ENCODE measurements around the gene KLF15. TPM values are rescaled to one million over a fixed set of nuclear protein-coding genes. Genes with fewer than 3 reads are reported as not detected.
A peak's percentile ranks its signal among the peaks of the same experiment; 100 is the strongest.

Gene KLF15
- total and polyA plus RNA-seq, 4 donors, result 18.1 to 31.3 (median 24.6) TPM

DNA sequence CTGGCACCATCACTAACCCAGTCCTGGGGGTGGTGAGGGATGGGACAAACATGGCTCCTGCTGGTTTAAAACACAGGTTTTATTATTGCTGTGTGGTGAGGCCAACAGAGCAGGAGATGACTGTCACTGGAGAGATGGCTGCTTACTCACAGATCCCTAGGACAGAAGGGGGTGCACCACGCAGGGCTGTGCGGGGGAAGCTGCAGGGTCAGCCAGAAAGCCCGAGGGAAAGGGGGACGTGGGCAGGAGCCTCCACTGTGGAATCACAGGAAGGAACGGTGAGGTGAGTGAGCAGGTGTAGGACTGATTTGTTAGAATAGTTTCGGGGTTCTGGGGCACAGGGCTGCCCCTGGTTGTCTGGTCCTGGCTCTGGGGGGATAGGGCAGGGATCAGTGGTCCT lies 45.0 kb upstream of the KLF15 start:
- no peak for TF ChIP-seq CTCF (IDR thresholded peaks at IDR 0.05; ENCODE audit: control extremely low read depth, extremely low read depth)
- H3K27me3 ChIP-seq (ENCODE audit: control insufficient read depth in 3 of 3, insufficient read depth in 3 of 3, low read length in 2 of 3), result no peaks in the 10 kb centered on the region
- WGBS, 2 donors, result 79 to 80% methylated on average over 6 of the region's 6 CpGs
- DNase-seq (no peak), ATAC-seq (ENCODE audit: insufficient read depth, low FRiP score) (no peak)
- H3K9ac ChIP-seq (ENCODE audit: insufficient read depth in 1 of 2, low read length in 2 of 2), result no peak overlapping the region
- no peak overlapping the region for H3K27ac ChIP-seq (ENCODE audit: low read depth in 1 of 2, low read length in 1 of 2)
- no peak overlapping the region for H3K4me3 ChIP-seq
- H3K36me3 ChIP-seq (ENCODE audit: control insufficient read depth in 4 of 4, insufficient read depth in 4 of 4, low read length in 4 of 4), result no peaks in the 10 kb centered on the region
- H3K9me3 ChIP-seq (ENCODE audit: control insufficient read depth in 4 of 4, insufficient read depth in 3 of 4, low read length in 3 of 4), result peaks cover 0 to 4% (median 1%) of the 10 kb centered on the region in 4 donors
- no peaks in the 10 kb centered on the region for H3K4me1 ChIP-seq (ENCODE audit: control insufficient read depth in 5 of 5, insufficient read depth in 5 of 5, low read length in 5 of 5)

DNA sequence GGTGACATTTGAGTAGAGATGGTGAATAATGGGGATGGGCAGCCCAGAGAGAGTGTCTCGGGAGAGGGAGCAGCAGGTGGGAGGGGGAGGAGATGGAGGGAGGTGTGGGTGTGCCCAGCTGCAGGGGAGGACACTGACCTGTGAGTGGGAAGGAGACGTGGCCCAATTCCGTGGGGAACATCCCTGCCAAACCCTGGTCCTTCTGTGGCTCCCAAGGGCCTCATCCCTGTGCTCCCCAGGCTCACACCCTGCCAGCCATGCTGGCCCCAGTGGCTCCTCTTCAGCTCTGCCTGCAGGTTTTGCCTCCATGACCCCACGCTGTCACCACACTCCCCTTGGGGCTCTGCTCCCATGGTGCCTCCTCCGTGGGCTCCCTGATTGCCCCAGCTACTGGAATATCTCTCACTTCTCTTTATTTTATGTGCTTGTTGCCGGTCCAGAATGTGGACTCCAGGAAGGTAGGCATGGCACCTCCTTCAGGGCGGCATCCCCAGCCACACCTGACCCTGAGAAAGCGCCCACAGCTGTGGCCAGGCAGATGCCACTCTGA lies 44.5 kb upstream of the KLF15 start:
- H3K4me1 ChIP-seq (ENCODE audit: control insufficient read depth in 5 of 5, insufficient read depth in 5 of 5, low read length in 5 of 5), result no peaks in the 10 kb centered on the region
- H3K27ac ChIP-seq (ENCODE audit: low read depth in 1 of 2, low read length in 1 of 2), result no peak overlapping the region
- H3K9me3 ChIP-seq (ENCODE audit: control insufficient read depth in 4 of 4, insufficient read depth in 3 of 4, low read length in 3 of 4), result peaks cover 0 to 3% (median 1%) of the 10 kb centered on the region in 4 donors
- no peak overlapping the region for H3K4me3 ChIP-seq
- H3K27me3 ChIP-seq (ENCODE audit: control insufficient read depth in 3 of 3, insufficient read depth in 3 of 3, low read length in 2 of 3), result no peaks in the 10 kb centered on the region
- WGBS, 2 donors, result 74 to 82% methylated on average over 8 of the region's 8 CpGs
- H3K36me3 ChIP-seq (ENCODE audit: control insufficient read depth in 4 of 4, insufficient read depth in 4 of 4, low read length in 4 of 4), result no peaks in the 10 kb centered on the region
- DNase-seq (no peak), ATAC-seq (ENCODE audit: insufficient read depth, low FRiP score) (no peak)
- no peak overlapping the region for H3K9ac ChIP-seq (ENCODE audit: insufficient read depth in 1 of 2, low read length in 2 of 2)
- TF ChIP-seq CTCF (IDR thresholded peaks at IDR 0.05; ENCODE audit: control extremely low read depth, extremely low read depth), result no peak

DNA sequence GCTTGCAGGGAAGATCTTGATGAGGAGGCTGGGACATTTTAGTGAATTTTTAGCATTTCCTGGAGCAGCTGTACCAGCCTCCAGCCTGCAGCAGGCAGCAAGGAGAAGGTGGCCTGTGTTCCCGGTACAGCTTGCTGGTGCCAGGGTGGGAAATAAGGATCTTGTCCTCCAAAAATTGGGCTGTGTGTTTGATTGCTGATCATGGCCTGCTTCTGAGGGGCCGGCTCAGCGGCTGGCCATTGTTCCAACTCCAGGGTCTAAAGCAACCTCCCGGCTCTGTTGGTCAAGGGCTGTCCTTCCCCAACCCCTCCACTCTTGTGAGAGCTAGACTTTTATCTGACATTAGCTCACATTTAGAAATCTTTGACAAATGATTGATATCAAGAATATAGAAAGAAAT lies 42.5 kb upstream of the KLF15 start:
- TF ChIP-seq CTCF (IDR thresholded peaks at IDR 0.05; ENCODE audit: control extremely low read depth, extremely low read depth), result no peak
- Histone ChIP-seq H3K9me3 (ENCODE audit: control insufficient read depth in 4 of 4, insufficient read depth in 3 of 4, low read length in 3 of 4) (peaks cover 0 to 3% (median 1%) of the 10 kb centered on the region in 4 donors), H3K27me3 (ENCODE audit: control insufficient read depth in 3 of 3, insufficient read depth in 3 of 3, low read length in 2 of 3) (no peaks in the 10 kb centered on the region), H3K36me3 (ENCODE audit: control insufficient read depth in 4 of 4, insufficient read depth in 4 of 4, low read length in 4 of 4) (no peaks in the 10 kb centered on the region), H3K27ac (ENCODE audit: low read depth in 1 of 2, low read length in 1 of 2) (no peak overlapping the region), H3K9ac (ENCODE audit: insufficient read depth in 1 of 2, low read length in 2 of 2) (no peak overlapping the region), H3K4me3 (no peak overlapping the region), H3K4me1 (ENCODE audit: control insufficient read depth in 5 of 5, insufficient read depth in 5 of 5, low read length in 5 of 5) (peaks cover 0 to under 1% (median 0%) of the 10 kb centered on the region in 5 donors)
- DNase-seq, result no peak
- 93 to 94% methylated on average over 4 of the region's 4 CpGs for WGBS, 2 donors
- no peak for ATAC-seq (ENCODE audit: insufficient read depth, low FRiP score)

GRCh38 chr3:126399351-126399735 lies 42.1 kb upstream of the KLF15 start:
- WGBS, 2 donors, result 63 to 80% methylated on average over 1 of the region's 1 CpG
- H3K27me3 ChIP-seq (ENCODE audit: control insufficient read depth in 3 of 3, insufficient read depth in 3 of 3, low read length in 2 of 3), result peaks cover 0 to 2% (median 0%) of the 10 kb centered on the region in 3 donors
- no peak overlapping the region for H3K4me3 ChIP-seq
- H3K36me3 ChIP-seq (ENCODE audit: control insufficient read depth in 4 of 4, insufficient read depth in 4 of 4, low read length in 4 of 4), result no peaks in the 10 kb centered on the region
- no peak overlapping the region for H3K9ac ChIP-seq (ENCODE audit: insufficient read depth in 1 of 2, low read length in 2 of 2)
- ATAC-seq (ENCODE audit: insufficient read depth, low FRiP score) (peak; percentile 23), DNase-seq (no peak)
- H3K4me1 ChIP-seq (ENCODE audit: control insufficient read depth in 5 of 5, insufficient read depth in 5 of 5, low read length in 5 of 5), result peaks cover 0 to 3% (median 0%) of the 10 kb centered on the region in 5 donors
- TF ChIP-seq CTCF (IDR thresholded peaks at IDR 0.05; ENCODE audit: control extremely low read depth, extremely low read depth), result no peak
- no peak overlapping the region for H3K27ac ChIP-seq (ENCODE audit: low read depth in 1 of 2, low read length in 1 of 2)
- H3K9me3 ChIP-seq (ENCODE audit: control insufficient read depth in 4 of 4, insufficient read depth in 3 of 4, low read length in 3 of 4), result peaks cover 0 to 3% (median 1%) of the 10 kb centered on the region in 4 donors
